Vagina (tissue), 2 donors: Measurements from ENCODE around the gene DOK7.

Experiments used
- POLR2A ChIP-seq, 2 donors: fragments of 450-650 bp; IDR thresholded peaks; one replicate each; pipeline ENCODE4 v1.6.1; 2017; ENCODE audit warnings: antibody characterized with exemption in 2 of 2, mild to moderate bottlenecking in 2 of 2, moderate library complexity in 2 of 2
- POLR2AphosphoS5 ChIP-seq, 2 donors: sonication (generic); formaldehyde crosslinking; IDR thresholded peaks; one replicate each; pipeline ENCODE4 v1.9.0; 2017; ENCODE audit warnings: antibody characterized with exemption in 2 of 2, mild to moderate bottlenecking in 2 of 2, low read depth in 1 of 2; ENCODE audit not compliant: insufficient read depth in 1 of 2
- TF ChIP-seq, protein P1 (sequence below), 3 experiments: fragments of 450-650 bp in 2 of 3; fragments of 200-600 bp in 1 of 3; sonication (generic) in 1 of 3; IDR thresholded peaks; one replicate each; pipeline ENCODE4 v1.5.1; 2017 to 2019; ENCODE audit warnings: antibody characterized with exemption in 3 of 3, mild to moderate bottlenecking in 2 of 3, moderate library complexity in 2 of 3

DNA sequence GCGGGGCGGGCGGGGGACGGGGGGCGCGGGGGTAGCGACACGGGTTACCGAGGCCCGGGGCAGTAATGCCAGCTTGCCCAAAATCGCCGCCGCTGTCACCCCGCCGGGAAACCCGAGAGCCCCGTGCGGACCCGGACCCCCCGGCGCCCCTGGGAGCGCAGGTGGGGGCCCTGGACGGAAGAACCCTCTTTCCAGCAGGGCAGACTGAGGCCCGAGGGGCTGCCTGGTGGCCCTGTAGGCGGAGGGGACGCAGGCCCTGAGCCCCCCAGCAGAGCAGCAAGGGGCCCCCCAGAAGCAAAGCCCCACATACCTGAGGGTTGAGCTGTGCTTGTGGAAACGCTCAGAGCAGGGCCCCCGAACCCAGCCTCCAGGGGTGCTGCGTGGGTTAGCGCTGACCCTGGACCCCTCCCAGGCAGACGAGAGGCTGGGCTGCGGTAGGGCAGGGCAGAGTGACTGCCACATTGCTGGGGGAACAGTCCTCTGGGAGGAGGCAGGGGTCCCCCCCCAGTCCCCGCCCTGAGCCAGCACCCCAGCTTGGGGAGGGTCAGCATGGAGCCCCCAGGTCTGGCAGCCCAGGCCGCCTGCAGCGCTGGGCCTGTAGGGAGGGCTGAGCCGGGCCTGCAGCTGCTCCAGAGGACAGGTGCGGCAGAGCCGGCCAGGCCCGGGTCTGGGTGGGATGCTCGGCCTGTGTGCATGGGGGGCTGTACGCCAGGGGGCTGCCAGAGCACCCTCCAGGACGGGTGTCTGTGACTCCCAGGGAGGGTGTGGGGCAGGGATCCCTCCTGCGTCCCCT is 646 bp downstream of the DOK7 start:
- no peak for TF ChIP-seq POLR2AphosphoS5 (IDR thresholded peaks at IDR 0.05; ENCODE audit: insufficient read depth in 1 of 2, low read depth in 1 of 2)
- TF ChIP-seq, protein P1, sequence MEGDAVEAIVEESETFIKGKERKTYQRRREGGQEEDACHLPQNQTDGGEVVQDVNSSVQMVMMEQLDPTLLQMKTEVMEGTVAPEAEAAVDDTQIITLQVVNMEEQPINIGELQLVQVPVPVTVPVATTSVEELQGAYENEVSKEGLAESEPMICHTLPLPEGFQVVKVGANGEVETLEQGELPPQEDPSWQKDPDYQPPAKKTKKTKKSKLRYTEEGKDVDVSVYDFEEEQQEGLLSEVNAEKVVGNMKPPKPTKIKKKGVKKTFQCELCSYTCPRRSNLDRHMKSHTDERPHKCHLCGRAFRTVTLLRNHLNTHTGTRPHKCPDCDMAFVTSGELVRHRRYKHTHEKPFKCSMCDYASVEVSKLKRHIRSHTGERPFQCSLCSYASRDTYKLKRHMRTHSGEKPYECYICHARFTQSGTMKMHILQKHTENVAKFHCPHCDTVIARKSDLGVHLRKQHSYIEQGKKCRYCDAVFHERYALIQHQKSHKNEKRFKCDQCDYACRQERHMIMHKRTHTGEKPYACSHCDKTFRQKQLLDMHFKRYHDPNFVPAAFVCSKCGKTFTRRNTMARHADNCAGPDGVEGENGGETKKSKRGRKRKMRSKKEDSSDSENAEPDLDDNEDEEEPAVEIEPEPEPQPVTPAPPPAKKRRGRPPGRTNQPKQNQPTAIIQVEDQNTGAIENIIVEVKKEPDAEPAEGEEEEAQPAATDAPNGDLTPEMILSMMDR (IDR thresholded peaks at IDR 0.05) = no peak
- no peak for TF ChIP-seq POLR2A (IDR thresholded peaks at IDR 0.05)
